ENCODE measurements around the gene TENM4. TPM values are rescaled to one million over a fixed set of nuclear protein-coding genes. Genes with fewer than 3 reads are reported as not detected.

The TENM4 gene
- total and polyA plus RNA-seq, 5 experiments from 2014 or later, result not detected

DNA sequence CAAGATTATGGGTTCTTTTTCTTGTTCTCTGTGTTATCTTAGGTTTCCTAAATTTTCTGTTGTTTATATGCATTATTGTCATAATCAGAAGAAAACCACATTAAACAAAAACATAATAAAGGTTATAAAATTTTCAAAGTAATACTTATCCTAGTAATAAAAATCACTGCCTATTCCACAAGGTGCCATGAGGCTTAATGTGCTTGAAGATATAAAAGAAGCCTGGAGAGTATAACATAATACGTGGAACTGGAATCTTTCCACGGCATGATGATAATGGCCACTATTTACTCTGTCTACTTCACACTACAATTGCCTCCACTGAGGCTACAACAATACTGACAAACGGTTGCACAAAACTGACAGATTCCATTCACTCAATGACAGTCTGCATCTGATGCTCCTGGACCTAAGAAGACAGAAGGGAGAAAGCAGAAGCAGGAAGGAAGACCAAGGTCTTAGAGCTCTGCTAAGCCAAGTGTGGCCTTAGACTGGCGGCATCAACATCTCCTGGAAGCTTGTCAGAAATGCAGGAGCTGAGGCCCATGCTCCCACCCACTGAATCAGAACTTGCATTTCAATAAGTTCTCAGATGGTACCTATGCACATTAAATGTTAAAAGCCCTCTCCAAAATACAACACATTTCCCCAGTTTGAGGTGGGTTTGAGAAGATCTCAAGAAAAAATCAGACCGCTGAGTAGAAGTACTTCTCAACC, 13.1 kb downstream of the TENM4 start:
- H3K4me1 Mint-ChIP-seq, result no peaks in the 10 kb centered on the region
- POLR2A ChIA-PET, result no interaction called here
- no peaks in the 10 kb centered on the region for H3K36me3 Mint-ChIP-seq

DNA sequence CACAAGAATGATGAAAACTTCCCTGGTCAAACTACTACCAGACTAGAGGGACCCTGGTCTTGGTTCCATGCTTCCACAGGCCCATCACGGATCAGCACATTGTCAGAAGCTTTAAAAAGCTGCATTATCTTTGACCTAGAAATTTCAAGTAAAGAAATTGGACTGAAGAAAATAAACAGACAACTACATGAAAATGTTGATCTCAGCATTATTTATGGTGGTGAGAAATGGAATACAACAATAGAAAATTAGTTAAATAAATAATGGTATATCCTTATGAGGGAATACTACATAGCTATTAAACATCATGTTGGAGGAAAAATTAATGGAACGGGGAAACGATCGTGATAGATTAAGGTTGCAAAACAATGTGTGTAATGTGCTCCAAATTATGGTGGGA, 13.7 kb downstream of the TENM4 start:
- ATAC-seq (no peak), DNase-seq (no peak)
- Mint-ChIP-seq H3K27ac (no peak overlapping the region), H3K9me3 (peaks cover 0 to 3% (median 0%) of the 10 kb centered on the region in 9 donors), H3K4me3 (no peak overlapping the region), H3K27me3 (peaks cover 4 to 12% (median 10%) of the 10 kb centered on the region in 5 donors), H3K36me3 (no peaks in the 10 kb centered on the region), H3K4me1 (no peaks in the 10 kb centered on the region)
- POLR2A ChIA-PET, result no interaction called here

More for the DNA sequence above, 13.1 kb downstream of the TENM4 start:
- H3K27me3 Mint-ChIP-seq, result peaks cover 4 to 10% (median 6%) of the 10 kb centered on the region in 5 donors
- H3K9me3 Mint-ChIP-seq, result peaks cover 0 to 3% (median 0%) of the 10 kb centered on the region in 9 donors
- ATAC-seq, result no peak
- H3K4me3 Mint-ChIP-seq, result no peak overlapping the region
- no peak overlapping the region for H3K27ac Mint-ChIP-seq
- DNase-seq, result no peak

- H3K27me3 Mint-ChIP-seq, result peaks cover 0 to 12% (median 10%) of the 10 kb centered on the region in 5 donors
These were observed 15.4 kb downstream of the TENM4 start for GRCh38 chr11:79425463-79425862.

DNA sequence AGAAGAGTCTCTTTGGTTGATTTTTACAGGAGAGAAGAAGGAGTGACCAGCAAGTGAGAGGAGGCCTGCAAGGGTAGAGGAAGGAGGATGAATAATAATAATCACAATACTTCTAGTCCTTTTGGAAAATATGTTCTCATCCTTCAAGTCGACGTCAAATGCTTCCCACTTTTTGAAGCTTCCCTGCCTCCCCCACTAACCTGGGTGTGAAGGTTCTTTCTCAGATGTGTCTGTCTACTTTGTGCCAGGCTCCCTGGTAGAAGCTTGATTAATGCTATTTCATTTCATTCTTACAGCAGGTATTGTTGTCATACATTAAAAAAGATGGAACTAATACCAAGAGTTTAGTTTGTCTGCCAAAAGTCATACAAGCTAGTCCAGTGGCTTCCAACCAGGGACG, 17.1 kb downstream of the TENM4 start:
- ATAC-seq, result no peak
- no peak overlapping the region for H3K27ac Mint-ChIP-seq
- no peaks in the 10 kb centered on the region for H3K4me1 Mint-ChIP-seq
- no peak overlapping the region for H3K4me3 Mint-ChIP-seq
- peaks cover 0 to 5% (median 0%) of the 10 kb centered on the region in 9 donors for H3K9me3 Mint-ChIP-seq
- DNase-seq, result no peak
- peaks cover 0 to 24% (median 15%) of the 10 kb centered on the region in 5 donors for H3K27me3 Mint-ChIP-seq
- H3K36me3 Mint-ChIP-seq, result no peaks in the 10 kb centered on the region
- POLR2A ChIA-PET, result no interaction called here

More at GRCh38 chr11:79425463-79425862, 15.4 kb downstream of the TENM4 start:
- Mint-ChIP-seq H3K9me3 (peaks cover 0 to 3% (median 0%) of the 10 kb centered on the region in 9 donors), H3K4me1 (no peaks in the 10 kb centered on the region), H3K27ac (no peak overlapping the region), H3K36me3 (no peaks in the 10 kb centered on the region), H3K4me3 (no peak overlapping the region)
- ATAC-seq, result no peak
- no peak for DNase-seq
- POLR2A ChIA-PET, result no interaction called here

DNA sequence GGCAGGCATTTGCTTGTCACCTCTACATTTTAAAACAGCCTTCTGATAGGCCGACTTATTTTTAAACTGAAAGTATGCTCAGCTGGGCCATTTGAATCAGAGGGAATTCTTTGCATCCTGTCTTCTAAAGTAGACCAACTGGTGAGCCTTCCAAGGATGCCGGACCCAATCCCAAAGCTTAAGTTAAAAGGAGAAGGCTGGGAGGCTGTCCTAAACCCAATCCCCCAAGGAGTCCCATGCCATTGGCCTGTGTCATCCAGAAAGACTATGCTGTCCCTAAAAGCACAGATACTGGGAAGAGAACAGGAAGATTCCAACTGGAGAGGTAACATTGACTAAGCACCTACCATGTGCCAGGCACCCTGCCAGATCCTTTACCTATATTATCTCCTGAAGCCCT, 18.0 kb downstream of the TENM4 start:
- no peak for DNase-seq
- no peak for ATAC-seq
- H3K27me3 Mint-ChIP-seq, result peaks cover 0 to 28% (median 15%) of the 10 kb centered on the region in 5 donors
- H3K36me3 Mint-ChIP-seq, result no peaks in the 10 kb centered on the region
- H3K27ac Mint-ChIP-seq, result no peak overlapping the region
- POLR2A ChIA-PET, result no interaction called here
- H3K4me3 Mint-ChIP-seq, result no peak overlapping the region
- peaks cover 0 to 5% (median 0%) of the 10 kb centered on the region in 9 donors for H3K9me3 Mint-ChIP-seq
- no peaks in the 10 kb centered on the region for H3K4me1 Mint-ChIP-seq

- Mint-ChIP-seq H3K4me1 (no peaks in the 10 kb centered on the region), H3K27ac (no peak overlapping the region), H3K27me3 (peaks cover 0 to 28% (median 15%) of the 10 kb centered on the region in 5 donors), H3K4me3 (no peak overlapping the region), H3K9me3 (peaks cover 0 to 5% (median 1%) of the 10 kb centered on the region in 9 donors), H3K36me3 (no peaks in the 10 kb centered on the region)
- POLR2A ChIA-PET, result interaction anchor here (0.6 kb wide), 1 partner anchor 67 kb away, joined by 3 read pairs; no protein-coding TSS in a partner anchor
- ATAC-seq (no peak), DNase-seq (no peak)
These were observed 19.0 kb downstream of the TENM4 start for GRCh38 chr11:79421820-79422219.

DNA sequence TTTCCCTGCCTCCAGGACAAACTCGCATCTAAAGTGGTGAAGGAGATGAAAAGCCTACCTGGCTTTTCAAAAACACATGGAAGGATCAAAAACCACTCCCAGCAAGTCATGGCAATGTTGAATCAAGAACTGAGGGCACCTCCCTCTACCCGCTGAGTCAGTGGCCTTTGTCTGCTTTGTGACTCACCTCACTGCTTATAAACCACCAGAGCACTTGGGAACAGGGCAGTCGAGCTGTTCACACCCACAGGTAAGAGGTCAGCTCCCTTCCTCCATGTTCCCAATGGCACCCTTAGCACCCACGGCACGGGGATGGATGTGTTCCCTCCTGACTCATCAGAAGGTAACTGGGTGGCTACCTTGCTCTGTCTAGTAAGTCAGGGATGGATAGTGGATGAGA, 21.7 kb downstream of the TENM4 start:
- peaks cover 0 to 12% (median 4%) of the 10 kb centered on the region in 9 donors for H3K9me3 Mint-ChIP-seq
- ATAC-seq (no peak), DNase-seq (no peak)
- POLR2A ChIA-PET, result no interaction called here
- peaks cover 0 to 28% (median 10%) of the 10 kb centered on the region in 5 donors for H3K27me3 Mint-ChIP-seq
- no peak overlapping the region for H3K27ac Mint-ChIP-seq
- H3K4me3 Mint-ChIP-seq, result no peak overlapping the region
- no peaks in the 10 kb centered on the region for H3K36me3 Mint-ChIP-seq
- H3K4me1 Mint-ChIP-seq, result no peaks in the 10 kb centered on the region

DNA sequence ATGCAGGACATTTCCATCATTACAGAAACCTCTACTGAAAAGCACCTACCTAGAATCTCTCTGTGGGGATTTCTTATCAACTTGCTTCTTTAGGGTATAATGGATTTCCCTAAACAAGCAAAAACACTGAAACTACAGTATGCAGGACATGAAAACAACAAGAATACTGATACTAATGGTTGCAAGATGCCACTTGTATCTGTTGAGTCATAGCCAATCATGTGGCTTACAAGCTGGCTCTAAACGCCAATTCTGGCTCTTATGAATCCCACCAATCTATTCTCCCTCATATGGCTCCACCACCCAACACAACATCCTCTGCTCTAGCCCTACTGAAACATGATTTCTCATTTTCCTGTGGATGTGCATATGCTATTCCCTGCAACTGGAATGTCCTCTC, 22.6 kb downstream of the TENM4 start:
- POLR2A ChIA-PET, result no interaction called here
- H3K4me3 Mint-ChIP-seq, result no peak overlapping the region
- no peak for DNase-seq
- H3K27ac Mint-ChIP-seq, result no peak overlapping the region
- ATAC-seq, result no peak
- peaks cover 0 to 12% (median 4%) of the 10 kb centered on the region in 9 donors for H3K9me3 Mint-ChIP-seq
- peaks cover 0 to 28% (median 9%) of the 10 kb centered on the region in 5 donors for H3K27me3 Mint-ChIP-seq
- H3K4me1 Mint-ChIP-seq, result no peaks in the 10 kb centered on the region
- no peaks in the 10 kb centered on the region for H3K36me3 Mint-ChIP-seq

DNA sequence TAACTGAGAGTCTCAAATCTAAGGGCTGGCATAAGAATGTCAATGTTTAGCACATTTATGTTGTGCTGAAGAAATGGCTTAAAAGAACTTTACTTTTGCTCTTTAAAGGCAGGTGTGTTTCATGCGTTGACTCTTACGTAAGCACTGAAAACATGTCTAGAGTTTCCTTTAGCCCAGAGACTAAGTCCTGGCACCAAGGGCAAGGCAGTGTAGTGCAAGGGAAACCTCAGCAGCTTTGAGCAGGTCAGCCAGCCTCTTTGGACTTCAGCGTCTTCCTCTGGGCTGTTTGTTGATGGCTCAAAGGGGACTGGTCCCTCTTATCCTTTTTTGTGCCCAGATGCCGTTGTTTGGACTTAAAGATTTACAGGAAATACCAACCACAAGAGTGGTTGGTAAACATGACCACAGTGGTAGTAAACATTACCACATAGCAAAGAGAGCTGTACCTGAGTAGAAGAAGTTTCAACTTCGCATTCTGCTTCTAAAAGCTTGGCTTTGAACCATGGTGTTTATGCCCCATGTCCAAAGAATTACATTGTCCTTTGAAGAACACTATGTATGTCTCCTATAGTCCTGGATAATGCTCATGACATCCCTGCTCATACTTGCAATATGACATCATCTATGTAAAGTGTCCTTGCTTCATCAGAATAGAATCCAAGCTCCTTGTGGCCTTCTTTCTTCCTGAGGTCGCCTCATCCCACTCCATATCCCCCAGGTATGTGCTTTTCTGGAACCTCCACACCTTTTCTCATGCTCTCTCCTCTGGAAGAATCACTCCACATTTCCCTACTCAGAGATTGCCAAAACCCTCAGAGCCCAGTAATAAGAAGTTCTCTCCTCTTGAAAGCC, 23.5 kb downstream of the TENM4 start:
- no peak overlapping the region for H3K4me3 Mint-ChIP-seq
- POLR2A ChIA-PET, result no interaction called here
- H3K27me3 Mint-ChIP-seq, result peaks cover 0 to 19% (median 5%) of the 10 kb centered on the region in 5 donors
- no peak overlapping the region for H3K27ac Mint-ChIP-seq
- peaks cover 0 to 12% (median 4%) of the 10 kb centered on the region in 9 donors for H3K9me3 Mint-ChIP-seq
- no peak for ATAC-seq
- H3K36me3 Mint-ChIP-seq, result no peaks in the 10 kb centered on the region
- H3K4me1 Mint-ChIP-seq, result no peaks in the 10 kb centered on the region
- no peak for DNase-seq

DNA sequence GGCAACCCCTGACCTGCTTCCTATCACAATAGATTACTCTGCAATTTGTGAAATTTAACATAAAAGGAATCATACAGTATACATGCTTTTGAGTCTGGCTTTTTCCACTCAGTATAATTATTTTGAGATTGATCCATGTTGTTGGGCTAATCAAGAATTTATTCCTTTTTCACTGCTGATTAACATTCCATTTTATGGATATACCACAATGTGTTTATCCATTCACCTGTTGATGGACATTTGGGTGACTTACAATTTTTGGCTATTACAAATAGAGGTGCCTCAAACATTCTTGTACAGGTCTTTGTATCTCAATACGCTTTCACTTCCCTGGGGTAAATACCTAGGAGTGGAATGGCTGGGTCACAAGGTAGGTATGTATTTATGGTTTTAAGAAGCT, 24.9 kb downstream of the TENM4 start:
- Mint-ChIP-seq H3K27ac (no peak overlapping the region), H3K9me3 (peaks cover 0 to 12% (median 4%) of the 10 kb centered on the region in 9 donors), H3K4me3 (no peak overlapping the region), H3K36me3 (no peaks in the 10 kb centered on the region), H3K27me3 (peaks cover 0 to 27% (median 6%) of the 10 kb centered on the region in 5 donors), H3K4me1 (no peaks in the 10 kb centered on the region)
- POLR2A ChIA-PET, result no interaction called here
- DNase-seq (no peak), ATAC-seq (no peak)

DNA sequence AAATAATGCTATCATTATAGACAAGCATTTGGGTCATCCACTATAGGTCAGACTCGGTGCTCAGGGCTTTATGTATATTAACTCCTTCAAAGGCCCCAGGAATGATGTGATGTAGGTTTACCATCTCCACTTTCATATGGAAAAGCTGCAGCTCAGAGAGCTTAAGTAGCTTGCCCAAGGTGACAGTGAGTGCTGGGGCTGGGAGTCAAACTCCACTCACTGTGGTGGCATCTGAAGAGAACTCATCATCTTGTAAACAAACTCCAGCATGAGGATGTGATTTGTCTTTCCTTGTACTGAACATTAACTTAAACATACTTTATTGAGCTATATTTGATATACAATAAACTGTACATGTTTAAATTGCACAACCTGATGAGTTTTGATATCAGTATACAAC, 25.4 kb downstream of the TENM4 start:
- DNase-seq (no peak), ATAC-seq (no peak)
- no peaks in the 10 kb centered on the region for H3K4me1 Mint-ChIP-seq
- no peaks in the 10 kb centered on the region for H3K36me3 Mint-ChIP-seq
- H3K27me3 Mint-ChIP-seq, result peaks cover 0 to 27% (median 8%) of the 10 kb centered on the region in 5 donors
- no peak overlapping the region for H3K4me3 Mint-ChIP-seq
- peaks cover 0 to 12% (median 4%) of the 10 kb centered on the region in 9 donors for H3K9me3 Mint-ChIP-seq
- H3K27ac Mint-ChIP-seq, result no peak overlapping the region
- POLR2A ChIA-PET, result no interaction called here

- POLR2A ChIA-PET, result no interaction called here
- H3K27ac Mint-ChIP-seq, result no peak overlapping the region
- peaks cover 0 to 12% (median 4%) of the 10 kb centered on the region in 9 donors for H3K9me3 Mint-ChIP-seq
- peaks cover 0 to 28% (median 10%) of the 10 kb centered on the region in 5 donors for H3K27me3 Mint-ChIP-seq
- H3K4me1 Mint-ChIP-seq, result no peaks in the 10 kb centered on the region
- ATAC-seq (no peak), DNase-seq (no peak)
- H3K4me3 Mint-ChIP-seq, result no peak overlapping the region
- no peaks in the 10 kb centered on the region for H3K36me3 Mint-ChIP-seq
These were observed 26.0 kb downstream of the TENM4 start for GRCh38 chr11:79414644-79415317.

GRCh38 chr11:79414041-79414440, 26.8 kb downstream of the TENM4 start:
- ATAC-seq (no peak), DNase-seq (no peak)
- Mint-ChIP-seq H3K27me3 (peaks cover 0 to 26% (median 8%) of the 10 kb centered on the region in 5 donors), H3K9me3 (peaks cover 0 to 12% (median 4%) of the 10 kb centered on the region in 9 donors), H3K36me3 (no peaks in the 10 kb centered on the region), H3K4me1 (no peaks in the 10 kb centered on the region), H3K4me3 (no peak overlapping the region), H3K27ac (no peak overlapping the region)
- POLR2A ChIA-PET, result no interaction called here

Measured in naive thymus-derived CD8-positive, alpha-beta T cell (primary cell).